Loucy (cell line): Measurements from ENCODE around the gene AGPAT1.

ENCODE experiments used
- CTCF ChIP-seq: fragments of 200-600 bp; sonication (generic); conservative IDR thresholded peaks from 2 replicates; pipeline ENCODE4 v1.5.1; 2014; ENCODE audit warnings: mild to moderate bottlenecking, antibody characterized with exemption, low read length
- EZH2phosphoT487 ChIP-seq: fragments of 200-600 bp; IDR thresholded peaks from 2 replicates; pipeline ENCODE4 v1.6.1; 2018; ENCODE audit warnings: antibody characterized with exemption, mild to moderate bottlenecking, moderate library complexity, borderline replicate concordance

- TF ChIP-seq CTCF, result no peak
- no peak for TF ChIP-seq EZH2phosphoT487
Observed at GRCh38 chr6:32131439-32131948, 44.4 kb downstream of the AGPAT1 start.
